Mucosa of gallbladder (tissue), 1 donor: ENCODE results near the gene GRIN2D. TPM values are rescaled to one million over a fixed set of nuclear protein-coding genes. Genes with fewer than 3 reads are reported as not detected.

Experiments
- DNase-seq: peaks from one replicate; pipeline ENCODE4 v3.0.0-alpha.2; 2020; ENCODE audit warnings: low spot score
- total RNA-seq: library from RNA; stranded (reverse); gene quantifications from one replicate; pipeline ENCODE4 v1.2.1, GENCODE V29; 2021
- donor health status: DM: no; HTN: no; CAD: no.

GRIN2D gene
- 0.69 TPM for total RNA-seq

GRCh38 chr19:48393559-48394330, at the start of gene GRIN2D:
Gene GRIN2D (plus strand): TSS chr19:48393668. CDS start chr19:48398393, 4,725 bp downstream.
- DNase-seq: no peak

DNA sequence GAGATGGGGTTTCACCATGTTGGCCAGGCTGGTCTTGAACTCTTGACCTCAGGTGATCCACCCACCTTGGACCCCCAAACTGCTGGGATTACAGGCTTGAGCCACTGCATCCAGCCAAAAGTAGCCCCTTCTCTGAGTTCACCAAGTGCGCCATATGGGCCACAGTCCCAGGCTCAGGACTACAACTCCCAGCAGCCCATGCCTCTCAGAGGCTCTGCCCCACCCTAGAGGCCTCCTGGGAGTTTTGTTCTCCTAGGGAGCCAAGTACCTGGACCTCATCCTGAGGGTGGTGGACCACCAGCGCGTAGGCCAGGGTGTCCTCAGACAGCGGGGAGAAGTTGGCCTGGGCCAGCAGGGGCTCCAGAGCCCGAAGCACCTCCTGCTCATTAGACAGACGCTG, 48.6 kb upstream of the GRIN2D start:
- DNase-seq: no peak

DNA sequence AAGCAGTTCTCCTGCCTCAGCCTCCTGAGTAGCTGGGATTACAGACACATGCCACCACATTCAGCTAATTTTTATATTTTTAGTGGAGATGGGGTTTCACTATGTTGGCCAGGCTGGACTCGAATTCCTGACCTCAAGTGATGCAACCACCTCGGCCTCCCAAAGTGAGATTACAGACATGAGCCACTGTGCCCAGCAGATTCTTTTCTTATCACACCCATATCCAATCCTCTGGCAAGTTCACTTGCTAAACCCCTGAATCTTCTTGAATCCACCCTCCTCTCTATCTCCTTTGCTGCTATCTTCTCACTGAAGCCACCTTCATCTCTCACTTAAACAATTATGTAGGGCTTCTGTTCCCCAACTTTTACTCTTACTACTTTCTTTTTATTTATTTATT, 47.3 kb upstream of the GRIN2D start:
- DNase-seq: no peak

GRCh38 chr19:48348045-48348444, 45.4 kb upstream of the GRIN2D start:
- peak; percentile 59 for DNase-seq

DNA sequence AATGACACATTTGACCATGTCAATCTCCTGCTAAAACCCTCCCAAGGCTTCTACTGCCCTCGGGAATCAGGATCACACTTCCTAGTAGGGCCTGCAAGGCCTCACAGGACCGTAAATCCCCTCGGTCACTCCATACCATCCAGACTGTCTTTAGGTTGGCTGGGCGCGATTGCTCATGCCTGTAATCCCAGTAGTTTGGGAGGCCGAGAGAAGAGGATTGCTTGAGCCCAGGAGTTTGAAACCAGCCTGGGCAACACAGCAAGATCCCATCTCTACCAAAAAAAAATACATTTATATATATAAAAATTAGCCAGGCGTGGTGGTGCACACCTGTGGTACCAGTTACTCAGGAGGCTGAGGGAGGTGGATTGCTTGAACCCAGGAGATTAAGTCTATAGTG, 44.7 kb upstream of the GRIN2D start:
- DNase-seq: no peak

GRCh38 chr19:48350856-48351255, 42.6 kb upstream of the GRIN2D start:
- no peak for DNase-seq

DNA sequence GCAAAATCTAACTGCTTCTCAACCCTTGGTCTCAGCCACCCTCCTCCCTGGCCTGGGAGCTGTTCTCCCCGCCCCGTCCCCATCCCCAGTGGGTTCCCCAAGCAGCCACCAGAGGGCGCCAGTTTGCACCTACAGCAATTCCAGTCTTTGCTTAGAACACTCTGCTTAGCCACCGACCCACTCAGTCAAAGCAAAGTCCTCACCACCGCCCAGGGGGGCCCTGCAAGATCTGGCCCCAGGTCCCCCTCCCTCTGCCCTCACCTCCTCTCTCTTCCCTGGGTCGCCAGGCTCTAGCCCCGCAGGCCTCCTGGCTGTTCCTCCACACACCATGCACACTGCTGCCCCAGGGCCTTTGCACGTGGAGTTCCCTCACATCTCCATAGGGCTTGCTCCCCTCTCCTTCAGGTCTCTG, 42.1 kb upstream of the GRIN2D start:
- peak; percentile 65 for DNase-seq

DNA sequence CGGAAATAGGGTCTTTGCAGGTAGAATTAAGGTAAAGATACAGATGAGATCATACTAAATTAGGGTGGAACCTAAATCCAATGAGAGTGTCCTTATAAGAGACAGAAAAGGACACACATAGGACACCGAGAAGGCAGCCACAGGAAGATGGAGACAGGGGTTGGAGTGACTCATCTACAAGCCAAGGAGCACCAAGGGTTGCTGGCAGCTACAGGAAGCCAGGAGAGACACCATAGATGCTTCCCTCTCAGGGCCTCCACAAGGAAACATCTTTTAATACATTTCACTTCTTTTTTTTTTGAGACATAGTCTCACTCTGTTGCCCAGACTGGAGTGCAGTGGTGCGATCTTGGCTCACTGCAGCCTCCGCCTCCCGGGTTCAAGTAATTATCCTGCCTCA, 39.8 kb upstream of the GRIN2D start:
- no peak for DNase-seq

DNA sequence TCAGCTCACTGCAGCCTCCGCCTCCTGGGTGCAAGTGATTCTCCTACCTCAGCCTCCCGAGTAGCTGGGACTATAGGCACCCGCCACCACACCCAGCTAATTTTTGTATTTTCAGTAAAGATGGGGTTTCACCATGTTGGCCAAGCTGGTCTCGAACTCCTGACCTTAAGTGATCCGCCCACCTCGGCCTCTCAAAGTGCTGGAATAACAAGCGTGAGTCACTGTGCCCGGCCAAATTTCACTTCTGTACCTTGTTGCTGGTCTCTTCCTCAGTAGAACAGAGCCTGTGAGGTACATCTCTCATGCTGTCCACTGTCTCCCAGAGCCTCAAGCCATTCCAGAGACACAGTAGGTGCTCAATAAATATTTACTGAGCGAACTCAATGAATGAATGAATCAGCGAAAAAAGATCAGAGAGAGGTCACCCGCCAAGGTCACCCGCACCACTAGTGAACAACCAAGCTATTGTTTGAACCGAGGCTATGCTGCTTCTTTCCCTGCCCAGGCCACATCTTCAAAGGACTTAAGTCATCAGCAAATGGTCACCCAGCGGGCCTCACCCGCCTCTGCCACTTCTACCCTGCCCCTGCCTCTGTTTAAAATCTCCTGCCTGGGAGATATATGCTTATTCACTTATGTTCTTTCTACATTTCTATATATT, 39.0 kb upstream of the GRIN2D start:
- DNase-seq: peak; percentile 69

GRCh38 chr19:48355365-48355954, 38.0 kb upstream of the GRIN2D start:
- no peak for DNase-seq

GRCh38 chr19:48359123-48359522, 34.3 kb upstream of the GRIN2D start:
- DNase-seq: no peak

- DNase-seq: no peak
Observed at GRCh38 chr19:48361912-48362311, 31.6 kb upstream of the GRIN2D start.

DNA sequence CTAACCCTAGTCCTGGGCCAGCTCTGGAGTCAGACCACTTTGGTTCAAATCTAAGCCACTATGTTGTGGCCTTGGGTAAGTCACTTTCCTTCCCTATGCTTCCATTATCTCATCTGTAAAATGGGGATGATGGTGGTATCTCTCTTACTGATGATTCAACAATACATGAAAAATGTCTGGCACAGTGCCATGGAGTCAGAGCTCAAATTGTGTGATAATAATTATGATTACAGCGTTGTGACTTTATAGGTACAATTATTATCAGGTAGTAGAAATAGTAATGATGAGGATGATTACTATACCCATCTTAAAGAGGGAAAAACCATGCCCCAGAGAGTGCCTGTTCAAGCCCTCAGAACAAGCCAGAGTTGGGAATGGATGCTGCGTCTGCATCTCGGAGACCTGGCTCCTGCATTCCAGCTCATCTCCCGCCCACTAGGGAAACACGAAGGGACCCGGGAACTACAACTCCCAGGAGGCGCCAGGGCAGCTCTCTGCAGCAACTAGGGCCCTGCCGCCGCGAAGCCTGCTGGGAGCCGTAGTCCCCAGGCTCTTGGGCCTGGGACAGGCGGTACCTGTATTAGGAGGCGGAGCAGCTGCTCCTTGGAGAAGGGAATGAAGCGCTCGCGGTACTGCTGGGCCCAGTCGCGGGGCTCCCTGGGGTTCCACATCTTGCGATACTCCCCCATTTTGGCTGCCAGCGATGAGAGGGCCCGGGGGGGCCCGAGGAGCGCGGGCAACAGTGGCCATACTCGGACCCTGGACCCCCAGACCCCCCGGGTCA, 30.6 kb upstream of the GRIN2D start:
- DNase-seq: peak; percentile 95

GRCh38 chr19:48363500-48363809, 30.0 kb upstream of the GRIN2D start:
- no peak for DNase-seq

DNA sequence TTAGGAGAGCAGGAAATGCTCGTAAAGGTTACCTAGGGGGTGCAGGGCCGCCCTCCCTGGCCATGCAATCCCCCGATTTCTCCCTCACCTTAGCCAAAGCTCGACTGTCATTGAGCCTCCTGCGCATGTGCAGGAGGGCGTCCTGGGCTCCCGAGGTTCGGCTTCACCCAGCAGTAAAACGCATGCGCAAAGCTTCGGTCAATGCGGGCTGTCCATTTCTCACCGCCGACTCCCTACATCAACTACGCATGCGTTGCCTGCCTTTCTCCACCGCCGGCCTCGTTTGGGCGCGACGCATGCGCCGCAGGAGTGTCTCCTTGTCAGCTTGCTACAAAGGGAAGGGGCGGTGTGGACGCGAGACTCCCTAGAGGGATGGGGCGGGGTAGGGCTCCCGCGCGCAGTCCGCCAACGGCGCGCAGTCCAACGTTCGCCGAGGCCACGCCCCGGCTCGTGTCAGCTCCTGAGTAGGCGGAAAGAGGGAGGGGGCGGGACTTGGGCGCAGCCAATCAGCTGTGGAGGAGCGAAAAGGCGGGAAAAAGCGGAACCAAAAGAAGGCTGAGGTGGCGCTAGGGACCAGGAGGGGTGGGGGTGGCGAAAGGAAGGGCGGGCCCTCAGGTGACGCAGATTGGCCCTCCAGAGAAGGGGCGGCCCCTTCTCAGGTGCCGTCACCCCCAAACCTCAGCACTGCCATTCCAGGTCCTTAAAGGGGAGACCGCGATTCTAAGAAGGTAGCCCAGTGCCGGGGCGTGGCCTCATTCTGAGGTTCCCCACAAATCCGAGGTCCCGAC, 29.5 kb upstream of the GRIN2D start, which contains the start of the genes SYNGR4 and TMEM143:
Gene SYNGR4, plus strand, starts transcription at position 558 of the 788 bp plus-strand sequence. CDS start 1,476 bp downstream, outside the sequence.
Gene TMEM143, minus strand, starts transcription at position 131 of the 788 bp plus-strand sequence. Its CDS starts 20 bp downstream, at position 111.
- DNase-seq: peak; percentile 99

DNA sequence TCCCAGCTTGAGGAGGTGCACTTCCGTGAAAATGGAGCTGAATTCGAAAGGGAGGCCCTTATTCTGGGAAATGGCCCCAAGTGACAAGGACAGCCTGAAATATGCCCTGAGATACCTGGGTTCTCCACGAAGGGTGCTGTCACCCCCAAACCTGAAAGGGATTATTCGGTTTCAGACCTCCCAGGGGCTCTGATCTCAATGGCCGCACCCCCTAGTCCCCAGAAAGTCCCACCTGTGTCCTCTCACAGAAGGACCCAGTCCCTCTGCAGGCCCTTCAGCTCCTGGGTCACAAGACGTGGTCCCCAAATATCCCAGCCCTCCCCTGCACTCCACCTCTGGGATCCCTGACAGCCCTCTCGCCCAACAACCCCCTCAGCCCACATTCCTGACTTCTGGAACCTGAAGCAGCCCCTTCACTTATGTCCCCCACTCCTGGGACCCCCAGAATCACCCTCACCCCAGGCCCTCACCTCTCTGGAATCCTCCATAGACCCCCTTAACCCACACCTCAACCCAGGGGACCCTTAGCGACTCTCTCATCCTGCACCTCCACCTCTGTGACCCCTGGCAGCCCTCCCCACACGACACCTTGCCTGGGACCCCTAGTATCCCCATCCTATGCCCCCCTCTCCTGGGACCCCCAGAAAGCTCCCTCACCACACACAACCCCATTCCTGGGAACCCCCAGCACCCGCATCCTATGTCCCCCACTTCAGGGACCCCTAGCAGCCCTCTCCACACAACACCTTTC, 28.7 kb upstream of the GRIN2D start:
- no peak for DNase-seq

GRCh38 chr19:48365602-48366001, 27.9 kb upstream of the GRIN2D start:
- DNase-seq: no peak

DNA sequence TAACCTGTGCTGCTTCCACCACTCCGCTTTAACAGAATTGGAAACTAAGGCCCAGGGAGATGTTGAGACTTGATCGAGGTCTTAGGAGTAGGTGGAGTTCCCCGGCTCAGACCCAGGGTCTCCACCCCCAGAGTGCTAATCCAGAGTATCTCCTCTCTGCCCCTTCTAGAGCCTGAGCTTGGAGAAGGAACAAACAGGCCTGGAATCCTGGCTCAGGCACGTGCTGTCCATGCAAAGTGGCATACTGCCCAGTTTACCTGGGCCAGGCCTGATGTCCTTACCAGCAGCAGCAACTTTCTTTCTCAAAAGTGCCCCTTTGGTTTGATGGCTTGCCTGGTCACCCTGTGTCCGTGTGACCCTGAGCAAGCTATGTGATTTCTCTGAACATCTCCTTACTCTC, 25.6 kb upstream of the GRIN2D start:
- DNase-seq: peak; percentile 41

DNA sequence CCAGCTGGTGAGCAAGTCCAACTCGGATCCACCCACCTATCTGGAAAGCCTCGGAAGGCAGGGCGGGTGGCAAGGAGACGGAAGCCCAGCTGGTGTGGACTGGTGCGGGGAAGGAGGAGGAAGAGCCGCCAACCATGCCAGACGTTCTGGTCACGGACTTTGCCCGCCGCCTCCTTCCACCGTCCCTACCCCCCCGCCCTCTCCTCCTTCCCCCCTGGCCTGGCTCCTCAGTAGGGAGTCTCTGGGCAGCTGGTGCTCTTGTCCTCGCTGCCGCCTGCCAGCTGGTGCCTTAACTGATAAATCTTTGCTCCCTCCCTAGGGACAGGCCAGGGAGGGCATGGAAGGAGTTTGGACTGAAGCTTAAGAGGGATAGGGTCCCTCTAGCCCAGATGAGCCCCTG, 24.5 kb upstream of the GRIN2D start:
- peak; percentile 68 for DNase-seq

- no peak for DNase-seq
Observed at GRCh38 chr19:48370955-48371354, 22.5 kb upstream of the GRIN2D start.

DNA sequence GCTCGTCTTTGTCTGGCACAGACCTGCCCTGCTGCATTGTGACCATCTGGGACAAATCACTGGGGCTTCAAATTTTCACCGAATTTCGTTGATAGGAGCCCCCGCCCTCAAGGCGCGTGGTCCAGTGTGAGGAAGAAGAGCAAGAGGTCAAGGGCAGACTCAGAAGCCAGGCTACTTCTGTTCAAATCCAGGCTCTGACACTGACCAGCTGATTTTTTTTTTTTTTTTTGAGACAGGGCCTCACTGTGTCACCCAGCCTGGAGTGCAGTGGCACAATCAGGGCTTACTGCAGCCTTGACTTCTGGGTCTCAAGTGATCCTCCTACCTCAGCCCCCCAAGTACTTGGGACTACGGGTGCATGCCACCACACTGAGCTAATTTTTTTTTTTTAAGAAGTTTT, 22.1 kb upstream of the GRIN2D start:
- no peak for DNase-seq
